ENCODE measurements around the gene SEMA6A. TPM values are rescaled to one million over a fixed set of nuclear protein-coding genes. Genes with fewer than 3 reads are reported as not detected.

Gene SEMA6A
- polyA plus RNA-seq, 3 donors: 0.16 TPM; not detected in 2

GRCh38 chr5:116449458-116449857 lies 125.2 kb downstream of the SEMA6A start:
- Mint-ChIP-seq H3K4me3 (no peak overlapping the region), H3K27ac (no peak overlapping the region), H3K36me3 (peaks cover 22 to 23% of the 10 kb centered on the region in 2 donors), H3K27me3 (ENCODE audit: low read depth in 3 of 3) (peaks cover 0 to 2% (median 0%) of the 10 kb centered on the region in 3 donors), H3K4me1 (peaks cover 15% of the 10 kb centered on the region), H3K9me3 (peaks cover 4 to 17% (median 11%) of the 10 kb centered on the region in 7 donors)
- no CpG with 5 or more reads among the region's 3 CpGs for WGBS (ENCODE audit: insufficient coverage)
- Histone ChIP-seq H4K20me1 (ENCODE audit: insufficient read depth, low read length) (no peaks in the 10 kb centered on the region), H3K79me2 (ENCODE audit: insufficient read depth, low read length) (no peaks in the 10 kb centered on the region), H3K9me3 (replicated peaks in 1 of 2; ENCODE audit: control insufficient read depth in 1 of 2, insufficient read depth in 1 of 2, low read length in 2 of 2) (peaks cover 11 to 14% of the 10 kb centered on the region in 2 donors), H3K4me3 (replicated peaks in 1 of 3; ENCODE audit: low read depth in 2 of 3, low read length in 3 of 3) (no peak overlapping the region), H3K4me1 (ENCODE audit: control insufficient read depth in 1 of 2, insufficient read depth in 2 of 2, low read length in 2 of 2) (peaks cover 6 to 7% of the 10 kb centered on the region in 2 donors), H3K27ac (ENCODE audit: low read depth in 1 of 2, low read length in 2 of 2) (no peak overlapping the region), H3K27me3 (ENCODE audit: control insufficient read depth in 2 of 2, insufficient read depth in 2 of 2, low read length in 2 of 2) (no peaks in the 10 kb centered on the region), H2AFZ (ENCODE audit: insufficient read depth, low read depth, low read length, poor library complexity, severe bottlenecking) (no peak overlapping the region), H3K36me3 (replicated peaks in 1 of 2; ENCODE audit: control insufficient read depth in 1 of 2, insufficient read depth in 2 of 2, low read length in 2 of 2) (peaks cover 0 to 7% of the 10 kb centered on the region in 2 donors), H3K4me2 (replicated peaks; ENCODE audit: extremely low read depth, low read length, poor library complexity, severe bottlenecking) (no peak overlapping the region), H3K9ac (ENCODE audit: insufficient read depth, low read length, poor library complexity, severe bottlenecking) (no peak overlapping the region)
- DNase-seq: no peak
- intact Hi-C loops (cut with micrococcal nuclease): no loop called here
- TF ChIP-seq CTCF (IDR thresholded peaks at IDR 0.05): no peak

- Histone ChIP-seq H3K27me3 (ENCODE audit: control insufficient read depth in 2 of 2, insufficient read depth in 2 of 2, low read length in 2 of 2) (no peaks in the 10 kb centered on the region), H3K9me3 (replicated peaks in 1 of 2; ENCODE audit: control insufficient read depth in 1 of 2, insufficient read depth in 1 of 2, low read length in 2 of 2) (peaks cover 11 to 14% of the 10 kb centered on the region in 2 donors), H3K27ac (ENCODE audit: low read depth in 1 of 2, low read length in 2 of 2) (no peak overlapping the region), H3K4me1 (ENCODE audit: control insufficient read depth in 1 of 2, insufficient read depth in 2 of 2, low read length in 2 of 2) (peaks cover 1 to 2% of the 10 kb centered on the region in 2 donors), H4K20me1 (ENCODE audit: insufficient read depth, low read length) (no peaks in the 10 kb centered on the region), H3K9ac (ENCODE audit: insufficient read depth, low read length, poor library complexity, severe bottlenecking) (no peak overlapping the region), H3K4me3 (replicated peaks in 1 of 3; ENCODE audit: low read depth in 2 of 3, low read length in 3 of 3) (no peak overlapping the region), H2AFZ (ENCODE audit: insufficient read depth, low read depth, low read length, poor library complexity, severe bottlenecking) (no peak overlapping the region), H3K36me3 (replicated peaks in 1 of 2; ENCODE audit: control insufficient read depth in 1 of 2, insufficient read depth in 2 of 2, low read length in 2 of 2) (peaks cover 0 to 7% of the 10 kb centered on the region in 2 donors), H3K79me2 (ENCODE audit: insufficient read depth, low read length) (no peaks in the 10 kb centered on the region), H3K4me2 (replicated peaks; ENCODE audit: extremely low read depth, low read length, poor library complexity, severe bottlenecking) (no peak overlapping the region)
- TF ChIP-seq CTCF (IDR thresholded peaks at IDR 0.05): no peak
- Mint-ChIP-seq H3K27ac (no peak overlapping the region), H3K36me3 (peaks cover 22 to 25% of the 10 kb centered on the region in 2 donors), H3K9me3 (peaks cover 4 to 17% (median 11%) of the 10 kb centered on the region in 7 donors), H3K4me3 (no peak overlapping the region), H3K4me1 (peaks cover 10% of the 10 kb centered on the region), H3K27me3 (ENCODE audit: low read depth in 3 of 3) (peaks cover 0 to 2% (median 0%) of the 10 kb centered on the region in 3 donors)
- intact Hi-C loops (cut with micrococcal nuclease): no loop called here
- no peak for DNase-seq
- no CpG with 5 or more reads among the region's 5 CpGs for WGBS (ENCODE audit: insufficient coverage)
Measured at GRCh38 chr5:116448870-116449427, 125.7 kb downstream of the SEMA6A start.

Data from CD14-positive monocyte (primary cell).